GM10847 (cell line): ENCODE measurements around the gene GPA33.

Source experiments
- POLR2A ChIP-seq: IDR thresholded peaks from 2 replicates; pipeline ENCODE4 v1.6.1; 2011; ENCODE audit not compliant: insufficient read length; ENCODE audit errors: extremely low read depth

Gene GPA33

GRCh38 chr1:167076136-167076710 lies 14.0 kb downstream of the GPA33 start:
- TF ChIP-seq POLR2A = no peak

GRCh38 chr1:167071286-167071685 lies 18.9 kb downstream of the GPA33 start:
- TF ChIP-seq POLR2A = no peak

GRCh38 chr1:167068761-167069160 lies 21.4 kb downstream of the GPA33 start:
- no peak for TF ChIP-seq POLR2A

DNA sequence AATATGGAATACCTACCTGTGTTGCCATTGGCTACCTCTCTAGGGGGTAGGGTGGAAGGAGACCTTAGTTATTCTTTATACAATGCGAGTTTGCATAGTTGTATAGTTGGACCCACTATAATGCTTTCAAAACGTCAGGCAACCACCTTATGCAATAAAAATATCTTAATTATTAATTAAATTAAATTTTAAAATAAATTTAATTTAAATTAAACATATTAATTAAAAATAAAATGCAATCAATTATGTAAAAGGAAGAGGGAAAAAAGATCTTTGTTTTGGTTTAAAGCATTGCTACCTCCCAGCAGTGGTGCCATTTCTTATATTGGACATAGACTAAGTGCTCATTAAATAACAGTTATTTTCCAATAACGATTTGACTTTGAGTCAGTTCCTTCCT lies 22.3 kb downstream of the GPA33 start:
- no peak for TF ChIP-seq POLR2A

- TF ChIP-seq POLR2A = no peak
Observed at GRCh38 chr1:167066333-167067122, 23.6 kb downstream of the GPA33 start.

- no peak for TF ChIP-seq POLR2A
Observed at GRCh38 chr1:167065471-167065870, 24.7 kb downstream of the GPA33 start.

DNA sequence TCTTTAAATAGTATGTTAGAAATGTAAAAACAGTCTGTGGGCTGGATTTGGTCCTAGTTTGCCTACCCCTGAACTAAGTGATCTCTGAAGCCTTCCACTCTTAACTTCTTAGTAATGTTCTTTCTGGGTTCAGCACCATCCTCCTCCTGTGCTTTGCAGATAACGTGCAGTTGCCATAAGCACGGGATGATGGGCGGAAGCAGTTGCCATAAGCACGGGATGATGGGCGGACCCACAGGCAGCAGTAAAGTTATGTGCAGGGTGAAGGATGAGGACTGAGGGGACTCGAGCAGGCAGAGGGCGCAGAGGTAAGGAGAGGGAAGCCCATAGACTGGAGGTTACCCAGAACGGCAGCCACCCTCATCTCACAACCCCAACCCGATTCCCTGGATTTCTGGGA lies 25.6 kb downstream of the GPA33 start:
- no peak for TF ChIP-seq POLR2A

GRCh38 chr1:167061073-167061464 lies 29.1 kb downstream of the GPA33 start:
- no peak for TF ChIP-seq POLR2A

DNA sequence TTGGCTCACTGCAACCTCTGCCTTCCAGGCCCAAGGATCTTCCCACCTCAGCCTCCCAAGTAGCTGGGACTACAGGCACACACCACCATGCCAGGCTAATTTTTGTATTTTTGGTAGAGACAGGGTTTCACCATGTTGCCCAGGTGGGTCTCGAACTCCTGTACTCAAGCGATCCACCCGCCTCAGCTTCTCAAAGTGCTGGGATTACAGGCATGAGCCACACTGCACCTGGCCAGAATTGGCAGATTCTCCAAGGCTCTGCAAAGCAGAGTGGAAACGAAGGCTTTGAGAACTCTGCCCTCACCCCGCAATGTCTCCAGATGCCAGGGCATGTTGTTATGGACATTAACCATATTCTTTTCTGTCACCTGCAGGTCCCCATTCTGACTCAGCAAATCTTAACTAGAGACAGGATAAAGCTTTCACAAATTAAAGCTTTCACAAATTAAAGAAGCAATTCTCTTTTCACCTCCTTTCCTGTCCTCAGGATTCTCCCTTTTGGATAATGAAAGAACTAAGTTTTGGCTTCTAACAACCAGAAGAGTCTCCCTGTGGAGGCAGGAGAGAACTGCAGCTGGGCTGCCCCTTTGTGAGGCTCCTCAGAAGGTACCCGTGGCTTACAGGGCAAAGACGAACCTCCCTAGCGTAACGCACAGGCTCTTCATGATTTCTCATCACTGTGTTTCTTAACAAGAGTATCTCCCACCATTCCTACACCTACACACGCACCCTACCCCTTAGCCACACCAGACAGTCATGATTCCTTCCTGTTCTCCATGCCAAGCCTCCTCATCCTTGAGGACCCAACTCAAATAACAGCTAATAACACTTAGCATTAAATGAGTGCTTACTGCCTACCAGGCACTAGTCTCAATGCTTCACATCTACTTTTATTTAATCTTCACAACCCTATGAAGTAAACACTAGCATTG lies 29.8 kb downstream of the GPA33 start:
- TF ChIP-seq POLR2A = no peak

GRCh38 chr1:167059809-167060107 lies 30.4 kb downstream of the GPA33 start:
- no peak for TF ChIP-seq POLR2A

DNA sequence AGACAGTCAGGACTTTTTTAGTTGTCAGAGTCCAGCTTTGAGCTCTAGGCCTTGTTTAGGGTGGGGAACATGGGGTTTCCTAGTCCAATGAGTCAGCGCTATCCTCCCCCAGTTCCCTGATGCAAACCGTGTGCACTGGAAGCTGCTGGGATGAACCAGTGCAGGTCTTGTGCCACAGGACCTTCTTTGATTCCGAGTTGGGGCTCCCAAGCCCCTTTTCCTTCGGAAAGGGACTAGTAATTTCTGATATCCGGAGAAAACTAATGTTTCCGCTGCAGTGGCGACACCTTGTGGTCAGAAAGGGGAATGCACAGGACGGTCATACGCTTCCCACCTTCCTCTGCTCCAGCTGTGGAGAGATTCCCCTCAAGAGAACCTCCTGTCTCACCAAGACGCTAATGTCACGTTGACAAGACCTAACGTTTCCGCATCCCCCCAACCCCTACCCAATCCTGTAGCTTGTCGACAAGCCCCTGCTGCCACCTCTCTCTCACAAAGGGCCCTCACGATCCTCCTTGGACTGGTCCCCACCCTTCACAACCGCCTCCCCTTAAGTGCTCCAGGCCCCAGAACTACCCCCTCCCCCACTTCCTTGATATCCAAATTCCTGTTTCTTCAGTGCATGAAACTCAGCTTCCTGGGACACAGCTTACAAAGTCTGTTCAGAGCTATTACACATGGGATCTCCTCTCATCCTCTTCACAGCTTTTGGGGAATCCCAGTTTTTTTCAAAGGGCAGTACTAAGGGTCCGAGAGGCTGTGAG lies 30.9 kb downstream of the GPA33 start:
- no peak for TF ChIP-seq POLR2A

DNA sequence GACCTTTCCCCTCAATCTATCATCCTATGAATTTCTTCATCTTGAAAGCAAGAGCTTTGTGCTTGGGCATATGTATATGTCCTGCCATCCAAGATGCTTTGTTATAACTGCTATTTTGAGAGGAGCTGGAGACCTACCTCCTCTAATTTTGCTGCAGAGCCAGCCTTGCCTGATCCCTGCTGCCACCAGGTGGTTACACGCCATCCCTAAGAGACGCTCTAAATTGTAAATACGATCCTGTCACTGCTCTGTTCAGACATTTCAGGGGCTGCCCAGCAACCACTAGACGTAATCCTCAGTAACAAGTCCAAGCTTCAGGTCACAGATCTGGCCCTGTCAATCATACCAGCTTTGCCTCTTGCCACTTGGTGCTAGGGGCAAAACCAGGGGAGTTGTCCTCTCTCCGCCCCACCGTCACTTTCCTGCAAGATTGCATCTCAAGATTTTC lies 32.9 kb downstream of the GPA33 start:
- no peak for TF ChIP-seq POLR2A

DNA sequence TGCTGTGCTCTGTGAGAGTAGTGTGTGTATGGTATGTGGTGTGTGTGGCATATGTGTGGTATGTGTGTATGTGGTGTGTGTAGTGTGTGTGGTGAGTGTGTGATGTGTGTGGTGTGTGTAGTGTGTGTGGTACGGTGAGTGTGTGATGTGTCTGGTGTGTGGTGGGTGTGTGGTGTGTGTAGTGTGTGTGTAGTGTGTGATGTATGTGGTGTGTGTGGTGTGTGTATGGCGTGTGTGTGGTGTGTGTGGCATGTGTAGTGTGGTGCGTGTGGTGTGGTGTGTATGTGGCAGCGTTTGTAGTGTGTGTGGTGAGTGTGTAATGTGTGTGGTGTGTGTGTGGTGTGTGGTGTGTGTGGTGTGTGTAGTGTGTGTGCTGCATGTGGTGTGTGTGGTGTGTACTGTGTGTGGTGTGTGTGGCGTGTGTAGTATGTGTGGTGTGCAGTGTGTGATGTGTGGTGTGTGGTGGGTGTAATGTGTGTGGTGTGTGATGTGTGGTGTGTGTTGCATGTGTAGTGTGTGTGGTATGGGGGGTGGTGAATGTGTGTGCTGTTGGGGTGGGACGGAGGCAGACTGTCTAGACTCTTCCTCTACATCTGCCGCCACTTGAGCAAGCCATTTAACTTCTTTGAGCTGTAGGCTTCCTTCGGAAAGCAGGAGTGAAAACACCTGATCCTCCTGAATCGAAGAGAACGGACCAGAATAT lies 33.5 kb downstream of the GPA33 start:
- TF ChIP-seq POLR2A = no peak

- TF ChIP-seq POLR2A = no peak
Observed at GRCh38 chr1:167054946-167055630, 35.1 kb downstream of the GPA33 start.
